Endothelial cell of umbilical vein (primary cell): ENCODE results near the gene CEP70. TPM values are rescaled to one million over a fixed set of nuclear protein-coding genes. Genes with fewer than 3 reads are reported as not detected.

Experiments used
- BruUV-seq: library from RNA; stranded (reverse); fragments of 400-500 nt; replicated peaks from 2 replicates; lab custom pipeline; 2021; lab: Mats Ljungman, UMichigan
- CTCF ChIA-PET: fragments of 300-600, 350-600 bp; sonication (Branson Sonifier 250); formaldehyde crosslinking; loops from one replicate; lab custom pipeline; 2021; ENCODE audit warnings: antibody characterized with exemption, inconsistent platforms; lab: Charles Lee
- POLR2A ChIA-PET: fragments of 300-600, 350-600 bp; sonication (Branson Sonifier 250); formaldehyde crosslinking; loops from one replicate; lab custom pipeline; 2021; ENCODE audit warnings: antibody characterized with exemption, inconsistent platforms; lab: Charles Lee
- DNase-seq: peaks from one replicate; pipeline ENCODE4 v3.0.0-alpha.2; 2011; ENCODE audit warnings: low read depth, low spot score
- FAIRE-seq: peaks from 2 replicates; lab custom pipeline; 2011; peaks lifted over from hg19 to GRCh38; lab: Jason Lieb, UNC
- H2AFZ ChIP-seq: 2 replicates; pipeline ENCODE4 v1.6.0; 2012; ENCODE audit warnings: low read depth, low read length, control low read depth, inconsistent platforms
- H3K27ac ChIP-seq: 2 replicates; pipeline ENCODE4 v1.5.1; 2011; ENCODE audit warnings: low read depth, mild to moderate bottlenecking, control low read depth, low read length, moderate library complexity; ENCODE audit not compliant: insufficient read depth
- H3K27me3 ChIP-seq, 2 experiments: 2 replicates each; pipeline versions ENCODE4 v1.6.0 to v1.6.1; 2011; ENCODE audit warnings: low read length in 2 of 2, mixed read lengths in 1 of 2; ENCODE audit not compliant: control insufficient read depth in 2 of 2, insufficient read depth in 2 of 2
- H3K36me3 ChIP-seq, 2 experiments: 2 replicates in 1 of 2; 3 replicates in 1 of 2; pipeline ENCODE4 v1.5.1; 2011; ENCODE audit warnings: low read length in 2 of 2, mild to moderate bottlenecking in 1 of 2, moderate library complexity in 1 of 2; ENCODE audit not compliant: control insufficient read depth in 2 of 2, insufficient read depth in 2 of 2; ENCODE audit errors: extremely low read depth in 1 of 2
- H3K4me1 ChIP-seq: 3 replicates; pipeline ENCODE4 v1.5.1; 2011; ENCODE audit warnings: mild to moderate bottlenecking, low read length; ENCODE audit not compliant: control insufficient read depth, insufficient read depth; ENCODE audit errors: extremely low read depth
- H3K4me2 ChIP-seq: 2 replicates; pipeline ENCODE4 v1.6.1; 2011; ENCODE audit warnings: low read length, control low read depth, mixed read lengths; ENCODE audit not compliant: insufficient read depth
- H3K4me3 ChIP-seq, 3 experiments: fragments of 200-600 bp in 1 of 3; sonication (generic), shearing (Covaris generic) in 1 of 3; replicated peaks in 1 of 3; 2 replicates each; pipeline ENCODE4 v1.5.1; 2011 to 2016; ENCODE audit warnings: control low read depth in 3 of 3, low read length in 3 of 3, mild to moderate bottlenecking in 2 of 3, inconsistent platforms in 1 of 3, low read depth in 1 of 3, moderate library complexity in 1 of 3; ENCODE audit not compliant: insufficient read depth in 1 of 3
- H3K79me2 ChIP-seq: 2 replicates; pipeline ENCODE4 v1.6.0; 2012; ENCODE audit warnings: low read length, inconsistent platforms; ENCODE audit not compliant: control insufficient read depth, insufficient read depth
- H3K9ac ChIP-seq: replicated peaks from 2 replicates; pipeline ENCODE3; 2011; ENCODE audit warnings: low read length, control low read depth; ENCODE audit not compliant: insufficient read depth; ENCODE audit errors: extremely low read depth
- H3K9me1 ChIP-seq: replicated peaks from 3 replicates; pipeline ENCODE4 v1.6.0; 2011; ENCODE audit warnings: mild to moderate bottlenecking, low read length; ENCODE audit not compliant: control insufficient read depth, insufficient read depth; ENCODE audit errors: extremely low read depth
- H3K9me3 ChIP-seq: replicated peaks from 2 replicates; pipeline ENCODE4 v1.5.1; 2012; ENCODE audit warnings: low read length, inconsistent platforms; ENCODE audit not compliant: control insufficient read depth, insufficient read depth
- H4K20me1 ChIP-seq: replicated peaks from 2 replicates; pipeline ENCODE3; 2011; ENCODE audit warnings: mild to moderate bottlenecking, low read length; ENCODE audit not compliant: control insufficient read depth, insufficient read depth; ENCODE audit errors: extremely low read depth
- EZH2 ChIP-seq: IDR thresholded peaks from 2 replicates; pipeline ENCODE4 v1.6.1; 2012; ENCODE audit warnings: borderline replicate concordance, low read depth, mild to moderate bottlenecking, moderate library complexity, low read length, inconsistent platforms; ENCODE audit not compliant: severe bottlenecking
- FOS ChIP-seq: IDR thresholded peaks from 2 replicates; pipeline ENCODE4 v1.6.1; 2011; ENCODE audit warnings: mild to moderate bottlenecking, low read length, moderate library complexity, borderline replicate concordance; ENCODE audit not compliant: insufficient read depth
- GATA2 ChIP-seq: IDR thresholded peaks from 2 replicates; pipeline ENCODE4 v1.7.0; 2011; ENCODE audit warnings: low read depth, mild to moderate bottlenecking, moderate library complexity, mixed read lengths, low read length; ENCODE audit not compliant: insufficient read length, insufficient read depth
- JUN ChIP-seq: IDR thresholded peaks from 2 replicates; pipeline ENCODE4 v1.6.1; 2011; ENCODE audit warnings: borderline replicate concordance, low read depth; ENCODE audit not compliant: insufficient read length, insufficient read depth
- MAX ChIP-seq: IDR thresholded peaks from 2 replicates; pipeline ENCODE4 v1.6.1; 2011; ENCODE audit not compliant: insufficient read depth, insufficient read length
- MYC ChIP-seq: IDR thresholded peaks from one replicate; pipeline ENCODE4 v1.6.1; 2011; ENCODE audit warnings: mild to moderate bottlenecking, low read depth, low read length
- POLR2A ChIP-seq: IDR thresholded peaks from 2 replicates; pipeline ENCODE4 v1.6.1; 2012; ENCODE audit warnings: low read depth, mild to moderate bottlenecking, control low read depth, low read length
- POLR2AphosphoS5 ChIP-seq: IDR thresholded peaks from 2 replicates; pipeline ENCODE4 v1.6.1; 2012; ENCODE audit warnings: low read depth, mild to moderate bottlenecking, control low read depth, low read length, moderate library complexity; ENCODE audit not compliant: insufficient read depth
- dilution Hi-C: fragments of 300-500 bp; cut with MboI; formaldehyde crosslinking; loops from one replicate; pipeline ENCODE4 v1.15.0; 2019; ENCODE audit warnings: low sequenced_read_pairs; ENCODE audit not compliant: extremely low pct_ligation_motif_present
- intact Hi-C: fragments of 100-400 bp; cut with micrococcal nuclease; formaldehyde crosslinking; loops from one replicate; pipeline ENCODE4 v1.10.0; 2022
- polyA plus RNA-seq, 4 experiments: library from polyadenylated mRNA; depleted of rRNA in 3 of 4; stranded (reverse) in 3 of 4; unstranded in 1 of 4; fragments of >200 nt; gene quantifications; 2 replicates each; pipeline versions ENCODE4 v1.2.1 to v1.2.3, GENCODE V29; 2011 to 2012; ENCODE audit warnings: missing spikeins in 1 of 4
- total RNA-seq: library from RNA; stranded (reverse); gene quantifications from 2 replicates; pipeline ENCODE4 v1.2.3, GENCODE V29; 2021
- TF ChIP-seq, protein P1 (sequence below), 2 donors: IDR thresholded peaks; 1 replicate in 1 of 2; 2 replicates in 1 of 2; pipeline ENCODE4 v1.5.1; 2011; ENCODE audit warnings: low read length in 2 of 2, mild to moderate bottlenecking in 2 of 2, moderate library complexity in 2 of 2, control low read depth in 1 of 2, inconsistent platforms in 1 of 2, low read depth in 1 of 2; ENCODE audit not compliant: insufficient read depth in 1 of 2; ENCODE audit errors: extremely low read depth in 1 of 2

CEP70 gene
- total and polyA plus RNA-seq, 2 donors (not counting 3 experiments of a cell fraction or from before 2014, with no cell fraction given) = 2.1 to 16.9 TPM

DNA sequence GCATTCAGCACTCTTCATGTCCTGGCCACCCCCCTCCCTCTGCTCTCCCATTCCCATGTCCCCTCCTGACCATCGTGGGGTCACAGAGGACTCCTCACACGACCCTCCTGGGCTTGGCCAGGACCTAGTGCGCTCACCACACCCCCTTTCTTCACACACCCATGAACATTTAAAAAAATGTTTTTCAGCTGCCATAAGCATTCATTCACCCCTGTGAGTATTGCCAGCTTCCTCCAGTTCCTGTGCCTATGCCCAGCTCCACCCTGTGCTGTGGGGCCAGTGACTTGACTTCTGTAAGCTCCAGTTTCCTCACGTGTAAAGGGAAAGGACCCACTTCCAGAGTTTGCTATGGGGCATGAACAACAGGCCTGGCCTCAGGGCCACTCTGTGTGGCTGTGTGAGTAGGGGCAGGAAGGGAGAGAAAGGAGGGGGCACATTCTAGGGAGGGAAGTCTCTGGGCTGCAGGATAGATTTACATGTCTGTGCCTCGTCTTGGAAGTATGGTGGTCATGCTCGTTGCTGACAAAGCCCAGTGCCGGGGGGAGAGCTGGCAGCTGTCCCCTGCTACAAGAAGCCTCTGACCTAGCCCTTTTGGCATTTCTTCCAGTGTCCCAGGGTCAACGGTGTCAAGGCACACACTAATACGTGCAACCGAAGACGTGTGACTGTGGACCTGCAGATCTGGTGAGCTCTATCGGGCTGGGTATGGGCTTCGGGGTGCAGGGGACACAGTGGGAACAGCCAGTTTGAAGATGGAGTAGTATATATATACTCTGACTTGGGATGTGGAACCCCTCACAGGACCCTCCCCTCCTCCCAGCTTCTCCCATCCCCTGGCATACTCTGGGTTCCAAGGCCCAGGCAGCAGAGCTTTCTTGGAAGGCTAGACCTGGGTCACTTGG, 136.8 kb downstream of the CEP70 start:
- TF ChIP-seq JUN (no peak), MAX (no peak), FOS (no peak), MYC (no peak), POLR2A (no peak), GATA2 (no peak), POLR2AphosphoS5 (no peak), EZH2 (no peak)
- TF ChIP-seq, protein P1, sequence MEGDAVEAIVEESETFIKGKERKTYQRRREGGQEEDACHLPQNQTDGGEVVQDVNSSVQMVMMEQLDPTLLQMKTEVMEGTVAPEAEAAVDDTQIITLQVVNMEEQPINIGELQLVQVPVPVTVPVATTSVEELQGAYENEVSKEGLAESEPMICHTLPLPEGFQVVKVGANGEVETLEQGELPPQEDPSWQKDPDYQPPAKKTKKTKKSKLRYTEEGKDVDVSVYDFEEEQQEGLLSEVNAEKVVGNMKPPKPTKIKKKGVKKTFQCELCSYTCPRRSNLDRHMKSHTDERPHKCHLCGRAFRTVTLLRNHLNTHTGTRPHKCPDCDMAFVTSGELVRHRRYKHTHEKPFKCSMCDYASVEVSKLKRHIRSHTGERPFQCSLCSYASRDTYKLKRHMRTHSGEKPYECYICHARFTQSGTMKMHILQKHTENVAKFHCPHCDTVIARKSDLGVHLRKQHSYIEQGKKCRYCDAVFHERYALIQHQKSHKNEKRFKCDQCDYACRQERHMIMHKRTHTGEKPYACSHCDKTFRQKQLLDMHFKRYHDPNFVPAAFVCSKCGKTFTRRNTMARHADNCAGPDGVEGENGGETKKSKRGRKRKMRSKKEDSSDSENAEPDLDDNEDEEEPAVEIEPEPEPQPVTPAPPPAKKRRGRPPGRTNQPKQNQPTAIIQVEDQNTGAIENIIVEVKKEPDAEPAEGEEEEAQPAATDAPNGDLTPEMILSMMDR (IDR thresholded peaks at IDR 0.05; ENCODE audit: extremely low read depth in 1 of 2, insufficient read depth in 1 of 2, low read depth in 1 of 2, low read length in 2 of 2) = no peak
- H3K9ac ChIP-seq = no peak overlapping the region
- H2AFZ ChIP-seq = no peak overlapping the region
- H3K9me3 ChIP-seq = no peaks in the 10 kb centered on the region
- no peak overlapping the region for H3K4me2 ChIP-seq
- no peaks in the 10 kb centered on the region for H4K20me1 ChIP-seq
- intact Hi-C loops = no loop called here
- DNase-seq (no peak), FAIRE-seq (no peak)
- no peaks in the 10 kb centered on the region for H3K36me3 ChIP-seq
- no peaks in the 10 kb centered on the region for H3K27me3 ChIP-seq
- CTCF ChIA-PET = no interaction called here
- no peak overlapping the region for H3K27ac ChIP-seq
- H3K9me1 ChIP-seq = no peaks in the 10 kb centered on the region
- POLR2A ChIA-PET = no interaction called here
- H3K4me3 ChIP-seq = no peak overlapping the region
- BruUV-seq = no TSS peak
- no peaks in the 10 kb centered on the region for H3K79me2 ChIP-seq
- H3K4me1 ChIP-seq = no peaks in the 10 kb centered on the region
- dilution Hi-C loops = no loop called here
